ENCODE measurements around the gene SLC2A4. TPM values are rescaled to one million over a fixed set of nuclear protein-coding genes. Genes with fewer than 3 reads are reported as not detected.

SLC2A4 gene
- total RNA-seq, 1 donor from 2014 or later: 34.4 TPM

DNA sequence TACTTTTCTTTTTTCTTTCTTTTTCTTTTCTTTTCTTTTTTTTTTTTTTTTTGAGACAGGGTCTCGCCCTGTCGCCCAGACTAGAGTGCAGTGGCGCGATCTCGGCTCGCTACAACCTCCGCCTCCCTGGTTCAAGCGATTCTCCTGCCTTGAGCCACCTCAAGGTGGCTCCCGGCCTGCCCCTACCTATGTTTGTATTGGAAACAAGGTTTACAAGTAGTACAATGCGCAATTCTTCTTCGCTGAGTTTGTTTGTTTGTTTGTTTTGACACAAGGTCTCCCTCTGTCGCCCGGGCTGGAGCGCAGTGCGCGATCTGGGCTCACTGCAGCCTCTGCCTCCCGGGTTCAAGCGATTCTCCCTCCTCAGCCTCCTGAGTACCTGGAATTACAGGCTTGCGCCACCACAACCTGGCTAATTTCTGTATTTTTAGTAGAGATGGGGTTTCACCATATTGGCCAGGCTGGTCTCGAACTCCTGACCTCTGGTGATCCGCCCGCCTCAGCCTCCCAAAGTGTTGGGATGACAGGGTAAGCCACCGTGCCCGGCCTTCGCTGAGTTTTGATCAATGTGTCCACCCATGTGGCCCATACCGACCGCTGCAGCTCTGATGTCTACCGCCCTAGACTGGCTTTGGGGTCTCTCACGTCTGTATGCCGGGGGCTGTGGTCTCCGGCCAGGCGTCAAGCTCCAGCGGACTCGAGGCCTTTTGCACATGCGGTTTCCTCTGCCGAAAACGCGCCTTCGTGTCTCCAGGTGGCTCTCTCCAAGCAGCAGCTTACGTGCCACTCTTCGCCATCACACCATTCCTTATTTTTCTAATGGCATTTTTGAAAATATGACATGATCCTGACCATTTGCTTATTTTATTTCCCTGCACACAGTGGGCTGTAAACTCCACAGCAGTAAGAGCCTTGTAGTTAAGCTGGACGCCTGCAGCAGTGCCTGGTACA, 14.0 kb downstream of the SLC2A4 start:
- Histone ChIP-seq H3K36me3 (ENCODE audit: control insufficient read depth in 3 of 3, insufficient read depth in 3 of 3, low read length in 3 of 3) (no peaks in the 10 kb centered on the region), H3K9ac (ENCODE audit: low read depth in 1 of 3, low read length in 3 of 3) (peak overlapping the region; percentile 65 to 86 (median 76)), H3K27ac (ENCODE audit: low read depth, low read length) (peak overlapping the region; percentile 88), H3K27me3 (ENCODE audit: control insufficient read depth in 3 of 3, insufficient read depth in 3 of 3, low read length in 3 of 3) (peaks cover 0 to 7% (median 6%) of the 10 kb centered on the region in 3 donors), H3K4me1 (ENCODE audit: control insufficient read depth in 3 of 3, insufficient read depth in 3 of 3, low read length in 3 of 3) (peaks cover 51 to 55% (median 55%) of the 10 kb centered on the region in 3 donors), H3K4me3 (ENCODE audit: low read length in 3 of 3) (peak overlapping the region; percentile 60 to 61 (median 60)), H3K9me3 (ENCODE audit: control insufficient read depth in 3 of 3, low read length in 3 of 3) (no peaks in the 10 kb centered on the region)

DNA sequence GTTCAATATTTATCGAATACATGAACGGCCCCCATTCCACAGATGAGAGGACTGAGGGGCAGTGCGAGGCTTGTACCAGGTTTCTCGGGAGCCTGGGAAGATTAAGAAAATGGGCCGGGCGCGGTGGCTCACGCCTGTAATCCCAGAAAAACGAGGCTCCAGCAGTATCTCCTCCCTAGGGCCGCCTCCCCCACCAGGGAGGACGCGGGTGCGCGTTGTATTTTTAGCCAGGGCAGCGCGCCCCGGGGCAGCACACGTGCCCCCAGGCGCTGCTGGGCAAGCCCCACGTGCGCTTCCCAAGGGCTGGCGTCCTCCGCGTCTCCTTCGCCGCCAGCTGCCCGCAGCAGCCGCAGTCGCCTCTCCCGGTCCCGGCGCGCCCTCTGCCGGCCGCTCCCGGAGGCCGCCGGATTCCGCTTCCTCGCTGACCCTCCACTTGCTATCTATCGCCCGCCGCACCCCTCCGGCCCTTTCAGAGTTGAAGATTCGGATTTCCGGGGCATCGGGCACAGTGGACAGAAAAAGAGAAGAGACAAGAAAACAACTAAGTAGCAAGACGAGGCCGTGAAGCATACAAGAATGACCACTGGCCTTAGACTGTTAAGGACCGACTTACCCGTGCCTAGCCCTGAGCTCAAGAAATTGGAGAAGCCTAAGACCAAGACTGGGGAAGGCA, 14.8 kb downstream of the SLC2A4 start:
- peaks cover 0 to 7% (median 6%) of the 10 kb centered on the region in 3 donors for H3K27me3 ChIP-seq (ENCODE audit: control insufficient read depth in 3 of 3, insufficient read depth in 3 of 3, low read length in 3 of 3)
- H3K27ac ChIP-seq (ENCODE audit: low read depth, low read length): peak overlapping the region; percentile 88
- H3K4me1 ChIP-seq (ENCODE audit: control insufficient read depth in 3 of 3, insufficient read depth in 3 of 3, low read length in 3 of 3): peaks cover 45 to 47% (median 46%) of the 10 kb centered on the region in 3 donors
- H3K9me3 ChIP-seq (ENCODE audit: control insufficient read depth in 3 of 3, low read length in 3 of 3): no peaks in the 10 kb centered on the region
- H3K4me3 ChIP-seq (ENCODE audit: low read length in 3 of 3): peak overlapping the region; percentile 48 to 61 (median 60)
- peak overlapping the region; percentile 65 to 86 (median 82) for H3K9ac ChIP-seq (ENCODE audit: low read depth in 1 of 3, low read length in 3 of 3)
- no peaks in the 10 kb centered on the region for H3K36me3 ChIP-seq (ENCODE audit: control insufficient read depth in 3 of 3, insufficient read depth in 3 of 3, low read length in 3 of 3)

DNA sequence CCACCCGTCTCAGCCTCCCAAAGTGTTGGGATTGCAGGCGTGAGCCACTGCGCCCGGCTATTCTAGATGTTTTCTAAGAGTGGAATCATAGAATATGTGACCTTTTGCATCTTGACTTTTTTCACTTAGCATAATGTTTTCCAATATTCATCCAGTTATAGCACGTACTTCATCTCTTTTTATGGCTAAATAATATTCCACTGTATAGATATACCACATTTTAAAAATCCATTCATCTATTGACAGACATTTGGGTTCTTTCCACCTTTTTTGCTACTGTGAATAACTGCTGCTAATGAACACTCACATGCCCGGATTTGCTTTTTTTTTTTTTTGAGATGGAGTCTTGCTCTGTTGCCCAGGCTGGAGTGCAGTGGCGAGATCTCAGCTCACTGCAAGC, 22.7 kb downstream of the SLC2A4 start:
- Histone ChIP-seq H3K9ac (ENCODE audit: low read depth in 1 of 3, low read length in 3 of 3) (no peak overlapping the region), H3K4me3 (ENCODE audit: low read length in 3 of 3) (no peak overlapping the region), H3K4me1 (ENCODE audit: control insufficient read depth in 3 of 3, insufficient read depth in 3 of 3, low read length in 3 of 3) (peaks cover 5 to 12% (median 7%) of the 10 kb centered on the region in 3 donors), H3K36me3 (ENCODE audit: control insufficient read depth in 3 of 3, insufficient read depth in 3 of 3, low read length in 3 of 3) (no peaks in the 10 kb centered on the region), H3K27ac (ENCODE audit: low read depth, low read length) (no peak overlapping the region), H3K9me3 (ENCODE audit: control insufficient read depth in 3 of 3, low read length in 3 of 3) (no peaks in the 10 kb centered on the region), H3K27me3 (ENCODE audit: control insufficient read depth in 3 of 3, insufficient read depth in 3 of 3, low read length in 3 of 3) (no peaks in the 10 kb centered on the region)

DNA sequence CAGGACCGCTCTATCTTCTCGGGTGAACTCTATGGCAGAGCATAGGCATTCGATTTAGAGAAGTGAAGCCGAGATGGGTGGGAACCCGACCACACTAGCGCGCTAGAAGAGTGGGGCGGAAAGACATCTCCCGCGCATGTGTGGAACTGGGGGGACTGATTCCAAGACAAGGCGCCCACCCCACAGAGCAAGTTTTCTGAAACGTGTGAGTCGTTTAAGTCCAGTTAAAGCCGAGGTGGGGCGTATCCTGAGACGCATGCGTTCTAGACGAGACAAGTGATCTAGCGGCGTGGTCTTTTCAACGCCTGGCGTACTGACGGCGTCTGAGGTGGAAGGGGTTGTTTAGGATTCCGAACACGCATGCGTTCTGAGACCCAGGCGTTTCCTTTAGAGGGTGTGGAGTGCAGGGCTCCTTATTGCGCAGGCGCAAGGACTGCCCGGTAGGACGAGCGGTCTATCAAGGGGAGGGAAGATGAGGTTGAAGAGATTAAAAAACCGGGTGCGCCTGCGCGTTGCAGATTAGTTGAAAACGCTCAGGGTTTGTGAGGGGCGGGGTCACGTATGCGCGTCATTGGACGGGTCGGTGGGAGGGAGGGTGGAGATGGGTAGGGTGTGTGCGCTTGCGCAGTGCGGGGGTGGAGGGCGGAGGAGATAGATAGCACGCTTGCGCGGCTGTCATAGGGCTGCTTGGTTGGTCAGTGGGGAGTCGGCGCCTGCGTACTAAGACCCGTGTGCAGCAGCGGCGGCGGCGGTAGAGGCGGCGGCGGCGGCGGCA, 25.6 kb downstream of the SLC2A4 start, which contains the start of gene EIF5A:
TSS of gene EIF5A (plus strand) at position 718 of the 775 bp plus-strand sequence. CDS start 2,008 bp downstream, outside the sequence.
- H3K27me3 ChIP-seq (ENCODE audit: control insufficient read depth in 3 of 3, insufficient read depth in 3 of 3, low read length in 3 of 3): no peaks in the 10 kb centered on the region
- H3K27ac ChIP-seq (ENCODE audit: low read depth, low read length): peak within 1 kb of the TSS; percentile 98
- peak within 1 kb of the TSS; percentile 76 to 93 (median 88) for H3K4me3 ChIP-seq (ENCODE audit: low read length in 3 of 3)
- peaks cover 23 to 25% (median 23%) of the 10 kb centered on the region in 3 donors for H3K36me3 ChIP-seq (ENCODE audit: control insufficient read depth in 3 of 3, insufficient read depth in 3 of 3, low read length in 3 of 3)
- peaks cover 27 to 36% (median 34%) of the 10 kb centered on the region in 3 donors for H3K4me1 ChIP-seq (ENCODE audit: control insufficient read depth in 3 of 3, insufficient read depth in 3 of 3, low read length in 3 of 3)
- H3K9ac ChIP-seq (ENCODE audit: low read depth in 1 of 3, low read length in 3 of 3): peak within 1 kb of the TSS; percentile 87 to 97 (median 93)
- no peaks in the 10 kb centered on the region for H3K9me3 ChIP-seq (ENCODE audit: control insufficient read depth in 3 of 3, low read length in 3 of 3)

DNA sequence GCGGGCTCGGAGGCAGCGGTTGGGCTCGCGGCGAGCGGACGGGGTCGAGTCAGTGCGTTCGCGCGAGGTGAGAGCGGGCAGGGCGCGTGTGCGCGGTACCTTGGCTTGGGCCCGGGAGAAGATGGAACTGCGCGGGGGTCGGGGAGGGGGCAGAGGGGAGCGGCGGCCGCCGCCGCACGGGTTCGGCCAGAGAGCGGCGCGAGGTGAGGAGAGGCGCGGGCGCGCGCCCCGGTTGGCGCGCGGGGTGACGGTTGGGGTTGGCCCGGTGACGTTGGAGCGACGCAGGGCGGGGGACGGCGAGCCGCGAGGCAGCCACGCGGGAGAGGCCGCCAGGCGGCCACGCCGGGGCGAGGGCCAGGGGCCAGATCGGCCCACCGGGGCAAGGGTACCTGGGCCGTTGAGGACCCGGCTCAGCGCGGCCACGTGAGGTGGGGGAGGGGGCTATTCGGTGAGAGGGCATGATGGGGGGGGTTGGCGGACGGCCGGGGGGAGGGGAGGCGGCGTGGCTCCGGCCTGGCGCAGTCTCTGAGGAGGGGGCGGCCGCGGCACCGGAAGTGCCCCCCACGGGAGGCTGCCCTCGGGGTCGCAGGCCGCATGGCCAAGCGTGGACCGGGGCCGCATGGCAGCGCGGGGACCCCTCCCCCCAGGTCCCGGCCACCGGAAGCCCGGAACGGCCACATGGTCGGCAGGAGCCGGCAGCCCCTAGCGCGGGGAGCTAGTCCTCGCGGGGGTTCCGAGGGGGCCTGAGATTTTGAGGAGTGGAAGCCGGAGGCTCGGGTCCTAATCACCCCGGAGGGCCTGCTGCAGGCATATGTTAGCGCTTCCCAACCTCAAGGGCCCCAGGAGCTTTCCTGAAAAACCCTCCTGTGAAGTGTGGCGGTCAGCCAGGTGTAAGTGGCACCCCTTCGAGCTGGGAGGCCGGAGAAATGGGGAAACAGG, 26.4 kb downstream of the SLC2A4 start:
- peaks cover 30 to 33% (median 30%) of the 10 kb centered on the region in 3 donors for H3K36me3 ChIP-seq (ENCODE audit: control insufficient read depth in 3 of 3, insufficient read depth in 3 of 3, low read length in 3 of 3)
- peak overlapping the region; percentile 98 for H3K27ac ChIP-seq (ENCODE audit: low read depth, low read length)
- peaks cover 33 to 43% (median 42%) of the 10 kb centered on the region in 3 donors for H3K4me1 ChIP-seq (ENCODE audit: control insufficient read depth in 3 of 3, insufficient read depth in 3 of 3, low read length in 3 of 3)
- H3K27me3 ChIP-seq (ENCODE audit: control insufficient read depth in 3 of 3, insufficient read depth in 3 of 3, low read length in 3 of 3): no peaks in the 10 kb centered on the region
- H3K9me3 ChIP-seq (ENCODE audit: control insufficient read depth in 3 of 3, low read length in 3 of 3): no peaks in the 10 kb centered on the region
- peak overlapping the region; percentile 76 to 93 (median 88) for H3K4me3 ChIP-seq (ENCODE audit: low read length in 3 of 3)
- H3K9ac ChIP-seq (ENCODE audit: low read depth in 1 of 3, low read length in 3 of 3): peak overlapping the region; percentile 87 to 97 (median 90)

DNA sequence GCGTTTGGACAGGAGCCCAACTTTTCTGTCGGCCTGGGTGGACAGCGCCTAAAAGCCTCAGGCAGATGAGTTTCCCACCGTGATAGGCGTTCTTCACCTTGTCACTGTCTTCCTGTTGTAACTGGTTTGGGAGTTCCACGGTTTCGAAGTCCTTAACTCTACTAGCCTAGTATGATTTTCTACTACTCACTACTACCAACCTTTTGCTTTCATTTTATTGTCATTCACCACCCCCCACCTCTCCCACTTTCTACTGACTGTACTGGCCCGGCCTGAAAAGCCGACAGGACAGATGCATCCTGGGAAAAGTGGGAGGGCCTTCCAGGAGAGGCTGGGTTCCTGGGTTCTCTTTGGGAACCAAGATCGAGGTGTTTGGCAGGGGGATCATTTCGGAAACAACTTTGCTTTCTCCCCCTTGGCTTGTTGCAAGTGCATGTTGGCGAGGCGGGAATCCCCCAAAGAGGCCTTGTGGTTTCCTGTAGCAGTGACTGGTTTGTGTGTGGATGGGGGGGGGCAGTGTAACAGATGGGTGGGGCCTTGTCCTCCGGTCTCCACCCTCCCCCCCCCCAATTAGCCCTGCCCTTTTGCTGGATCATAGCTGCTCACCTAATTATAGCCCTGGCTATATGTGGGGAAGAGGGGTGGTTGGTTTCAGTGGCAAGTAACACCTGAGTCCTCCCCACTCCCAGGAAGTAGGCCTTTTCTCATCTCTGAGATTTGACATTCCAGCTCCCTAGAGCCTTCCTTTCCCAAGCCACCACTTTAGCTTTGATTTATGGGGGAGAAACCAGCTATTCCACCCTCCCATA, 27.3 kb downstream of the SLC2A4 start:
- Histone ChIP-seq H3K9ac (ENCODE audit: low read depth in 1 of 3, low read length in 3 of 3) (peak overlapping the region; percentile 87 to 97 (median 90)), H3K36me3 (ENCODE audit: control insufficient read depth in 3 of 3, insufficient read depth in 3 of 3, low read length in 3 of 3) (peaks cover 39 to 42% (median 39%) of the 10 kb centered on the region in 3 donors), H3K4me1 (ENCODE audit: control insufficient read depth in 3 of 3, insufficient read depth in 3 of 3, low read length in 3 of 3) (peaks cover 42 to 52% (median 50%) of the 10 kb centered on the region in 3 donors), H3K4me3 (ENCODE audit: low read length in 3 of 3) (peak overlapping the region; percentile 76 to 93 (median 88)), H3K9me3 (ENCODE audit: control insufficient read depth in 3 of 3, low read length in 3 of 3) (no peaks in the 10 kb centered on the region), H3K27ac (ENCODE audit: low read depth, low read length) (peak overlapping the region; percentile 98), H3K27me3 (ENCODE audit: control insufficient read depth in 3 of 3, insufficient read depth in 3 of 3, low read length in 3 of 3) (no peaks in the 10 kb centered on the region)

DNA sequence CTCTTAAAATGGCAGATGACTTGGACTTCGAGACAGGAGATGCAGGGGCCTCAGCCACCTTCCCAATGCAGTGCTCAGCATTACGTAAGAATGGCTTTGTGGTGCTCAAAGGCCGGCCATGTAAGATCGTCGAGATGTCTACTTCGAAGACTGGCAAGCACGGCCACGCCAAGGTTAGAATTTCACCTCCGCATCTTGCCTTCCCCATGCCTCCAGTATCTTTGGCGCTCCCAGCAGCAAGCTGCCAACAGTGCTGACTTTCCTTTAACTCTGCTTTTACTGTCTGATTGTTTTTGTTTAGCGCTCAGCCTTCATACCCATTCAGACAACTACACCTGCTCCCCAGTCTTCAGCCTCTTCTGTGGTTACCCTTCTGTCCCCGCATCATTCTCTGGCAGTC, 28.1 kb downstream of the SLC2A4 start:
- H3K27ac ChIP-seq (ENCODE audit: low read depth, low read length): peak overlapping the region; percentile 98
- peak overlapping the region; percentile 76 to 93 (median 88) for H3K4me3 ChIP-seq (ENCODE audit: low read length in 3 of 3)
- no peaks in the 10 kb centered on the region for H3K9me3 ChIP-seq (ENCODE audit: control insufficient read depth in 3 of 3, low read length in 3 of 3)
- H3K4me1 ChIP-seq (ENCODE audit: control insufficient read depth in 3 of 3, insufficient read depth in 3 of 3, low read length in 3 of 3): peaks cover 50 to 60% (median 58%) of the 10 kb centered on the region in 3 donors
- peak overlapping the region in 2 of 3 donors; percentile 90 to 97 for H3K9ac ChIP-seq (ENCODE audit: low read depth in 1 of 3, low read length in 3 of 3)
- no peaks in the 10 kb centered on the region for H3K27me3 ChIP-seq (ENCODE audit: control insufficient read depth in 3 of 3, insufficient read depth in 3 of 3, low read length in 3 of 3)
- H3K36me3 ChIP-seq (ENCODE audit: control insufficient read depth in 3 of 3, insufficient read depth in 3 of 3, low read length in 3 of 3): peaks cover 43 to 47% (median 44%) of the 10 kb centered on the region in 3 donors

DNA sequence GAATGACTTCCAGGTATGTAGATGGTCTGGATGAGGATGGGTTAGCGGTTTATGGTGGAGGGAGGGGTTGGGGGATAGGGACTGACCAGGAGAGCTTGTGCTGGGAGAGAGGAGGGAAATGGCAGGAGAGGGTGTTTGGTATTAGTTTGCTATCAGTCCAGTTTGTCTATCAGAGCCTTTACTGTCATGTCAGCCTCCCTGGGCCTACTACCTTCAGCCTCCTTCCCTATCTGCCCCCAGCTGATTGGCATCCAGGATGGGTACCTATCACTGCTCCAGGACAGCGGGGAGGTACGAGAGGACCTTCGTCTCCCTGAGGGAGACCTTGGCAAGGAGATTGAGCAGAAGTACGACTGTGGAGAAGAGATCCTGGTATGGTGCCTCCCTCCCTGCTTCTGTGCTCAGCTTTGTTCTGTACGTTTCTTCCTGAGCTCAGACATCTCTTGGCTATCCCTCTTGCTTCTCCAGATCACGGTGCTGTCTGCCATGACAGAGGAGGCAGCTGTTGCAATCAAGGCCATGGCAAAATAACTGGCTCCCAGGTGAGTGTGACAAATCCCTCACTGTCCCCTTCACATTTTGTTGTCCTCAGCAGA, 29.7 kb downstream of the SLC2A4 start:
- H3K4me1 ChIP-seq (ENCODE audit: control insufficient read depth in 3 of 3, insufficient read depth in 3 of 3, low read length in 3 of 3): peaks cover 57 to 69% (median 67%) of the 10 kb centered on the region in 3 donors
- no peaks in the 10 kb centered on the region for H3K27me3 ChIP-seq (ENCODE audit: control insufficient read depth in 3 of 3, insufficient read depth in 3 of 3, low read length in 3 of 3)
- H3K27ac ChIP-seq (ENCODE audit: low read depth, low read length): peak overlapping the region; percentile 32
- H3K36me3 ChIP-seq (ENCODE audit: control insufficient read depth in 3 of 3, insufficient read depth in 3 of 3, low read length in 3 of 3): peaks cover 46 to 53% (median 49%) of the 10 kb centered on the region in 3 donors
- H3K9ac ChIP-seq (ENCODE audit: low read depth in 1 of 3, low read length in 3 of 3): peak overlapping the region in 2 of 3 donors; percentile 24 to 26
- H3K4me3 ChIP-seq (ENCODE audit: low read length in 3 of 3): no peak overlapping the region
- no peaks in the 10 kb centered on the region for H3K9me3 ChIP-seq (ENCODE audit: control insufficient read depth in 3 of 3, low read length in 3 of 3)

Data from skeletal muscle tissue (tissue), 4 donors.